Tibial artery (tissue), 4 donors: Measurements from ENCODE around the gene TMPRSS7.

Experiments
- DNase-seq, 2 donors: peaks; one replicate each; pipeline ENCODE4 v3.0.0-alpha.2; 2019
- H3K27ac ChIP-seq, 2 donors: fragments of 200-600 bp; sonication (generic) in 1 of 2; 1 replicate in 1 of 2; 2 replicates in 1 of 2; pipeline ENCODE4 v1.5.1; 2018 to 2019; ENCODE audit warnings: mild to moderate bottlenecking in 1 of 2
- H3K27me3 ChIP-seq, 2 donors: fragments of 200-600 bp; sonication (generic) in 1 of 2; one replicate each; pipeline versions ENCODE4 v1.5.1 to v1.6.0; 2016 to 2019
- H3K36me3 ChIP-seq, 3 donors: fragments of 200-600 bp; sonication (generic) in 2 of 3; one replicate each; pipeline ENCODE4 v1.5.1; 2016 to 2019; ENCODE audit warnings: mild to moderate bottlenecking in 2 of 3
- H3K4me1 ChIP-seq, 4 donors: fragments of 200-600 bp; sonication (generic) in 2 of 4; 1 replicate in 3 of 4; 2 replicates in 1 of 4; pipeline ENCODE4 v1.5.1; 2016 to 2019
- H3K4me3 ChIP-seq, 2 donors: fragments of 200-600 bp; sonication (generic) in 1 of 2; 1 replicate in 1 of 2; 2 replicates in 1 of 2; pipeline ENCODE4 v1.5.1; 2018 to 2019; ENCODE audit warnings: mild to moderate bottlenecking in 2 of 2
- H3K9me3 ChIP-seq, 3 donors: fragments of 200-600 bp; sonication (generic) in 1 of 3; one replicate each; pipeline ENCODE4 v1.5.1; 2016 to 2019
- intact Hi-C: fragments of 100-400 bp; cut with DNase I; formaldehyde crosslinking; loops from one replicate; pipeline ENCODE4 v1.15.0; 2023; ENCODE audit warnings: low total_unique reads
- TF ChIP-seq, protein P1 (sequence below), 2 experiments: fragments of 200-600 bp in 1 of 2; fragments of 450-650 bp in 1 of 2; IDR thresholded peaks; one replicate each; pipeline ENCODE4 v1.5.1; 2017 to 2019; ENCODE audit warnings: antibody characterized with exemption in 2 of 2, mild to moderate bottlenecking in 1 of 2, moderate library complexity in 1 of 2

The TMPRSS7 gene

DNA sequence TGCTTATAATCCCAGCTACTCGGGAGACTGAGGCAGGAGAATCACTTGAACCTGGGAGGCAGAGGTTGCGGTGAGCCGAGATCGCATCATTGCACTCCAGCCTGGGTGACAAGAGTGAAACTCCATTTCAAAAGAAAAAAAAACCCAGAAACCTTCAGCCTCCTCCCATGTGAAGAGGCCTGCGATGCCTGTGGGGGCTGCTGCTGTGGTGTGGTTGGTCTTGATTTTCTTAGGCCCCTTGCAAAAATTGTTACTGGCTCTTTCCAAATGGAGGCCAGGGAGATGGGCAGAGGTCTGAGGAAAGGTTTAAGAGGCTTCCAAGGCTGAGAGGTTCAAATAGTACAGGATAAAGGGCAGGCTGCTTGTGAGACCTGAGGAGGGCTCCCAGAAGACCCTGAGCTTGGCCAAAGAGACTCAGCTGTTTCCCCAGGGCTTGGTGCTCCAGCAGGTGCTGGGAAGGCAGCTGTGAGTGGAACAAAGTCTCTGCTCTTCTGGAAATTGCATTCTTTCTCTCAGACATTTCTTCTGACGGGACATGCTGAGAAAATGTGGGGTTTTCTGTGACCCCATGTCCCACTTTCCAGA lies 80.1 kb downstream of the TMPRSS7 start:
- DNase-seq, result no peak
- H3K9me3 ChIP-seq, result no peaks in the 10 kb centered on the region
- intact Hi-C loops, result no loop called here
- H3K4me1 ChIP-seq, result no peaks in the 10 kb centered on the region
- no peak overlapping the region for H3K4me3 ChIP-seq
- no peak overlapping the region for H3K27ac ChIP-seq
- H3K36me3 ChIP-seq, result peaks cover 0 to 7% (median 3%) of the 10 kb centered on the region in 3 donors
- H3K27me3 ChIP-seq, result no peaks in the 10 kb centered on the region
- TF ChIP-seq, protein P1, sequence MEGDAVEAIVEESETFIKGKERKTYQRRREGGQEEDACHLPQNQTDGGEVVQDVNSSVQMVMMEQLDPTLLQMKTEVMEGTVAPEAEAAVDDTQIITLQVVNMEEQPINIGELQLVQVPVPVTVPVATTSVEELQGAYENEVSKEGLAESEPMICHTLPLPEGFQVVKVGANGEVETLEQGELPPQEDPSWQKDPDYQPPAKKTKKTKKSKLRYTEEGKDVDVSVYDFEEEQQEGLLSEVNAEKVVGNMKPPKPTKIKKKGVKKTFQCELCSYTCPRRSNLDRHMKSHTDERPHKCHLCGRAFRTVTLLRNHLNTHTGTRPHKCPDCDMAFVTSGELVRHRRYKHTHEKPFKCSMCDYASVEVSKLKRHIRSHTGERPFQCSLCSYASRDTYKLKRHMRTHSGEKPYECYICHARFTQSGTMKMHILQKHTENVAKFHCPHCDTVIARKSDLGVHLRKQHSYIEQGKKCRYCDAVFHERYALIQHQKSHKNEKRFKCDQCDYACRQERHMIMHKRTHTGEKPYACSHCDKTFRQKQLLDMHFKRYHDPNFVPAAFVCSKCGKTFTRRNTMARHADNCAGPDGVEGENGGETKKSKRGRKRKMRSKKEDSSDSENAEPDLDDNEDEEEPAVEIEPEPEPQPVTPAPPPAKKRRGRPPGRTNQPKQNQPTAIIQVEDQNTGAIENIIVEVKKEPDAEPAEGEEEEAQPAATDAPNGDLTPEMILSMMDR (IDR thresholded peaks at IDR 0.05), result no peak

DNA sequence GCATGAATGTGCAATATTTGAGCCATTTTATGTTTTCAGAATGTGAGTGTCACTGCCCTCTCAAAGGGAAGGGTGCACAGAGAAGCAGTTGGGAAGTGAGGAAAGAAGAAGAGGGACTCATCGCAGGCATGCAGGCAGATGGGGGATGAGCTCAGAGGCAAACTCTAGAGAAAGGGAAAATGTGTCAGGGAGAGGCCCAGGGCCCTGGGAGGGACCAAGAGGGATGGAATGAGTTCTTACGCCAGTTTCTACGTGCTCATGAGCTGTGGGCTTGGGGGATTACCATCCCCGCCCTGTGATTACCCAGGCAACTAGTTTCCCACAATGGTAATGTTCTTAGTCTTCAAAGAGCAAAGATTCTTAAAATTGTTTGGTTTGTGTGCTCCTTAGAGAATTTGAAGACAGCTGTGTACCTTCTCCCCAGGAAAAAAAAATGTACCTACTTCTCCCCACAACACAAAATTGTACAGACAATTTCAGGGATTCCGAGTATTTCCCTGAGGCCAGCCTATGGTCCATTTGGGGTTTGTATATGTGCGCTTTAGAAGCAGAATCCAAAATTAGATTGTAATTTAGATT lies 80.7 kb downstream of the TMPRSS7 start:
- Histone ChIP-seq H3K27me3 (no peaks in the 10 kb centered on the region), H3K9me3 (no peaks in the 10 kb centered on the region), H3K36me3 (peaks cover 0 to 7% (median 0%) of the 10 kb centered on the region in 3 donors), H3K27ac (no peak overlapping the region), H3K4me1 (no peaks in the 10 kb centered on the region), H3K4me3 (no peak overlapping the region)
- TF ChIP-seq, protein P1 (IDR thresholded peaks at IDR 0.05), result no peak
- intact Hi-C loops, result no loop called here
- no peak for DNase-seq

DNA sequence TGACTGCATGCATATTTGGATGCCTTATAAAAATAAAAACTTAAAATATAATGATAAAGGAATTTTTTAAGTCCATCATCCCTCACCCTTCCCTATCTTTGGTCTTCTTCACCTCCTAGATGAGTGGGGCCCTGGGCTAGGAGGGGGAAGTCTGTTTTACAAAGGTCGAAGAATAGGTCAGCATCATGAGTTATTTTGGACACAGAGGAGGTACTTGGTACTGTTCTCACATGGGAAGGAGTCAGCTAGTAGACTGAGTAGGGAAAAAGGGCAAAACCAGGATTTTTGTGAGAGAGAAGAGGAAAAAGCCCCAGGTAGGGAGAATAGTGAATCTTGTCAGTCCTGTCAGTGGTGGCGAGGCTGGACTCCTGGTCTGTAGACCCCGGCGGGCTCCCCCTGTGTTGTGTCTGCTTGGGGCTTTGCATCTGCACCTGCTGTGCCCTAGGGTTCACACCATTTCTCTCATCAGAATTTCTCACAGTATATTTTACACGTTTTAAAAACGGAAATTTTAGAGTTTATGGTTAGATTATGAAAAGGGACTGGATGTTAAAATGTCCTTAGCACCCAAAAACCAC lies 81.4 kb downstream of the TMPRSS7 start:
- Histone ChIP-seq H3K4me3 (no peak overlapping the region), H3K4me1 (no peaks in the 10 kb centered on the region), H3K27ac (no peak overlapping the region), H3K9me3 (no peaks in the 10 kb centered on the region), H3K36me3 (peaks cover 0 to 7% (median 0%) of the 10 kb centered on the region in 3 donors), H3K27me3 (no peaks in the 10 kb centered on the region)
- TF ChIP-seq, protein P1 (IDR thresholded peaks at IDR 0.05), result no peak
- intact Hi-C loops, result no loop called here
- DNase-seq, result no peak

DNA sequence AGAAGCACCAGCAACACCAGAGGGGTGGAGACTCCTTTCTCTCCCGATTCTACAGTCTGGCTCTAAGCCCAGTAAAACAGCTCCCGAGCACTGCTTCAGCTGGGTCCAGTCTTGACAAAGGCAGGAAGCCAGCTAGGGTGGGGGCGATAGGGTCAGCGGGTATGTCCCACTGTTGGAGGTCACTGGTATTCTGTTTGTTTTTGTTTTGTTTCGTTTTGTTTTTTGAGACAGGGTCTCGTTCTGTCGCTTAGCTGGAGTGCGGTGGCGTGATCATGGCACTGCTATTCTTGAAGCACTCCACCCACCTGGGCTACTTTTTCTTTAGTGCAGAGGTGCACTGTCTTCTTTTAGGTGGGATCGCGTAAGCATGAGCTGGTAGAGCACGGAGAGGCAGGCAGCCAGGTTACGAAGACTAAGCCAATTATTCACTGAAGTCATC lies 82.2 kb downstream of the TMPRSS7 start:
- no peaks in the 10 kb centered on the region for H3K36me3 ChIP-seq
- no peak overlapping the region for H3K4me3 ChIP-seq
- no peak overlapping the region for H3K27ac ChIP-seq
- H3K4me1 ChIP-seq, result no peaks in the 10 kb centered on the region
- DNase-seq, result no peak
- intact Hi-C loops, result no loop called here
- H3K27me3 ChIP-seq, result no peaks in the 10 kb centered on the region
- TF ChIP-seq, protein P1 (IDR thresholded peaks at IDR 0.05), result no peak
- H3K9me3 ChIP-seq, result no peaks in the 10 kb centered on the region

DNA sequence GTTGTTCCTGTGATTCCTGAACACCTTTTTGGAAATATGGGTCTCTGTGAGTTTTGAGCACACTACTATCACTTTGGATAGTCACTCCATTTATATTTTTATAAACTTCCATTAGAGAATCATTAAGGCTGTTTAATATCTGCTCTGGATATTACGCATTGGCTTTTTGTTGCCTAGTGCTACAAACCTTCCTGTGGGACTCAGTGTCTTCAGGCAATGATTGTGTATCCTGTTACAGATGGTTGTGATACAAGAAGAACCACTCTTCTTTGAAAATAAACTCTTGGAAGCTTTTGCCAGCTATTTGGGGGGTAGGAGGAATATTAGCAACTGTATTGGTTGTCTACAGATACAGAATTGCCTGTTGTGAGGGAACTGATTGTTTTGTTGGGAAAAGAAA lies 82.9 kb downstream of the TMPRSS7 start:
- TF ChIP-seq, protein P1 (IDR thresholded peaks at IDR 0.05), result no peak
- H3K9me3 ChIP-seq, result no peaks in the 10 kb centered on the region
- no peak overlapping the region for H3K27ac ChIP-seq
- H3K4me1 ChIP-seq, result no peaks in the 10 kb centered on the region
- intact Hi-C loops, result no loop called here
- no peak overlapping the region for H3K4me3 ChIP-seq
- no peaks in the 10 kb centered on the region for H3K27me3 ChIP-seq
- no peaks in the 10 kb centered on the region for H3K36me3 ChIP-seq
- DNase-seq, result no peak
